Keratinocyte (primary cell): Measurements from ENCODE around the gene DBF4B. TPM values are rescaled to one million over a fixed set of nuclear protein-coding genes. Genes with fewer than 3 reads are reported as not detected.

ENCODE experiments used
- DNase-seq: peaks from one replicate; pipeline ENCODE4 v3.0.0-alpha.2; 2011; ENCODE audit warnings: low read depth, missing footprints, low spot score
- FAIRE-seq: peaks from 2 replicates; lab custom pipeline; 2011; peaks lifted over from hg19 to GRCh38; lab: Jason Lieb, UNC
- H2AFZ ChIP-seq: 2 replicates; pipeline ENCODE4 v1.6.0; 2012; ENCODE audit warnings: low read length, control low read depth, inconsistent platforms; ENCODE audit not compliant: control insufficient read depth
- H3K27ac ChIP-seq: 2 replicates; pipeline ENCODE4 v1.5.1; 2011; ENCODE audit warnings: low read length; ENCODE audit not compliant: control insufficient read depth, insufficient read depth
- H3K27me3 ChIP-seq: 3 replicates; pipeline ENCODE4 v1.6.0; 2011; ENCODE audit warnings: low read length; ENCODE audit not compliant: control insufficient read depth, insufficient read depth; ENCODE audit errors: extremely low read depth
- H3K36me3 ChIP-seq, 2 experiments: 2 replicates in 1 of 2; 3 replicates in 1 of 2; pipeline ENCODE4 v1.5.1; 2011; ENCODE audit warnings: low read length in 2 of 2, mild to moderate bottlenecking in 1 of 2; ENCODE audit not compliant: control insufficient read depth in 2 of 2, insufficient read depth in 2 of 2; ENCODE audit errors: extremely low read depth in 1 of 2
- H3K4me1 ChIP-seq: 3 replicates; pipeline ENCODE4 v1.5.1; 2011; ENCODE audit warnings: low read length; ENCODE audit not compliant: control insufficient read depth, insufficient read depth; ENCODE audit errors: extremely low read depth
- H3K4me2 ChIP-seq: 3 replicates; pipeline ENCODE4 v1.6.0; 2011; ENCODE audit warnings: low read depth, low read length; ENCODE audit not compliant: control insufficient read depth, insufficient read depth; ENCODE audit errors: extremely low read depth
- H3K4me3 ChIP-seq, 3 experiments: fragments of 200-600 bp in 1 of 3; sonication (generic) in 1 of 3; 2 replicates in 2 of 3; 3 replicates in 1 of 3; pipeline ENCODE4 v1.5.1; 2011 to 2016; ENCODE audit warnings: low read length in 3 of 3, mild to moderate bottlenecking in 3 of 3, control low read depth in 2 of 3, inconsistent platforms in 1 of 3, low read depth in 1 of 3, mixed read lengths in 1 of 3, mixed run types in 1 of 3, moderate library complexity in 1 of 3; ENCODE audit not compliant: control insufficient read depth in 2 of 3, insufficient read depth in 2 of 3; ENCODE audit errors: extremely low read depth in 1 of 3
- H3K79me2 ChIP-seq: 2 replicates; pipeline ENCODE4 v1.6.0; 2012; ENCODE audit warnings: low read length; ENCODE audit not compliant: control insufficient read depth, insufficient read depth
- H3K9ac ChIP-seq: 3 replicates; pipeline ENCODE4 v1.6.0; 2011; ENCODE audit warnings: low read length; ENCODE audit not compliant: control insufficient read depth, insufficient read depth; ENCODE audit errors: extremely low read depth
- H3K9me1 ChIP-seq: 3 replicates; pipeline ENCODE4 v1.6.0; 2011; ENCODE audit warnings: low read length; ENCODE audit not compliant: control insufficient read depth, insufficient read depth; ENCODE audit errors: extremely low read depth
- H3K9me3 ChIP-seq: 2 replicates; pipeline ENCODE4 v1.5.1; 2012; ENCODE audit warnings: low read depth, low read length; ENCODE audit not compliant: control insufficient read depth
- H4K20me1 ChIP-seq: 3 replicates; pipeline ENCODE4 v1.6.0; 2011; ENCODE audit warnings: low read length; ENCODE audit not compliant: control insufficient read depth, insufficient read depth; ENCODE audit errors: extremely low read depth
- EZH2 ChIP-seq: IDR thresholded peaks from one replicate; pipeline ENCODE4 v1.6.1; 2012; ENCODE audit warnings: inconsistent platforms, mild to moderate bottlenecking, low read length, moderate library complexity
- dilution Hi-C: fragments of 300-500 bp; cut with MboI; formaldehyde crosslinking; loops from one replicate; pipeline ENCODE4 v1.7.0; 2020; ENCODE audit warnings: low sequenced_read_pairs; ENCODE audit not compliant: extremely low pct_ligation_motif_present
- polyA plus RNA-seq, 5 experiments: library from polyadenylated mRNA; depleted of rRNA in 3 of 5; stranded (reverse) in 3 of 5; stranded (forward) in 1 of 5; unstranded in 1 of 5; fragments of >200 nt; gene quantifications; 1 replicate in 1 of 5; 2 replicates in 3 of 5; 3 replicates in 1 of 5; pipeline versions ENCODE4 v1.2.1 to v1.2.3, GENCODE V29; 2011 to 2012; ENCODE audit warnings: missing spikeins in 2 of 5, low read depth in 1 of 5, low replicate concordance in 1 of 5
- TF ChIP-seq, protein P1 (sequence below), 3 experiments: IDR thresholded peaks in 1 of 3; conservative IDR thresholded peaks in 1 of 3; optimal IDR thresholded peaks in 1 of 3; 2 replicates in 2 of 3; 3 replicates in 1 of 3; pipeline versions ENCODE3 to v1.5.1; 2011; ENCODE audit warnings: low read length in 3 of 3, mild to moderate bottlenecking in 3 of 3, moderate library complexity in 2 of 3, control low read depth in 1 of 3, inconsistent platforms in 1 of 3; ENCODE audit not compliant: insufficient read depth in 2 of 3; ENCODE audit errors: extremely low read depth in 1 of 3

DBF4B gene
- polyA plus RNA-seq, 1 donor (not counting 4 experiments of a cell fraction or from before 2014, with no cell fraction given) = 4.0 TPM

- H3K4me3 ChIP-seq = peak overlapping the region in 2 of 3 experiments; percentile 74 to 83
- dilution Hi-C loops = no loop called here
- no peak overlapping the region for H3K9ac ChIP-seq
- H3K4me1 ChIP-seq = peaks cover 19% of the 10 kb centered on the region
- no peaks in the 10 kb centered on the region for H3K9me3 ChIP-seq
- DNase-seq (no peak), FAIRE-seq (no peak)
- no peak overlapping the region for H3K27ac ChIP-seq
- peaks cover 7% of the 10 kb centered on the region for H3K9me1 ChIP-seq
- H3K36me3 ChIP-seq = peaks cover 9 to 12% of the 10 kb centered on the region in 2 experiments
- peaks cover 36% of the 10 kb centered on the region for H3K79me2 ChIP-seq
- no peaks in the 10 kb centered on the region for H4K20me1 ChIP-seq
- H3K4me2 ChIP-seq = peak overlapping the region; percentile 86
- TF ChIP-seq, protein P1, sequence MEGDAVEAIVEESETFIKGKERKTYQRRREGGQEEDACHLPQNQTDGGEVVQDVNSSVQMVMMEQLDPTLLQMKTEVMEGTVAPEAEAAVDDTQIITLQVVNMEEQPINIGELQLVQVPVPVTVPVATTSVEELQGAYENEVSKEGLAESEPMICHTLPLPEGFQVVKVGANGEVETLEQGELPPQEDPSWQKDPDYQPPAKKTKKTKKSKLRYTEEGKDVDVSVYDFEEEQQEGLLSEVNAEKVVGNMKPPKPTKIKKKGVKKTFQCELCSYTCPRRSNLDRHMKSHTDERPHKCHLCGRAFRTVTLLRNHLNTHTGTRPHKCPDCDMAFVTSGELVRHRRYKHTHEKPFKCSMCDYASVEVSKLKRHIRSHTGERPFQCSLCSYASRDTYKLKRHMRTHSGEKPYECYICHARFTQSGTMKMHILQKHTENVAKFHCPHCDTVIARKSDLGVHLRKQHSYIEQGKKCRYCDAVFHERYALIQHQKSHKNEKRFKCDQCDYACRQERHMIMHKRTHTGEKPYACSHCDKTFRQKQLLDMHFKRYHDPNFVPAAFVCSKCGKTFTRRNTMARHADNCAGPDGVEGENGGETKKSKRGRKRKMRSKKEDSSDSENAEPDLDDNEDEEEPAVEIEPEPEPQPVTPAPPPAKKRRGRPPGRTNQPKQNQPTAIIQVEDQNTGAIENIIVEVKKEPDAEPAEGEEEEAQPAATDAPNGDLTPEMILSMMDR (optimal IDR thresholded peaks at IDR 0.05 in 1 of 3, IDR thresholded peaks at IDR 0.05 in 1 of 3, conservative IDR thresholded peaks at IDR 0.05 in 1 of 3; ENCODE audit: extremely low read depth in 1 of 3, insufficient read depth in 2 of 3, low read length in 3 of 3) = no peak
- no peak for TF ChIP-seq EZH2
- H2AFZ ChIP-seq = no peak overlapping the region
- no peaks in the 10 kb centered on the region for H3K27me3 ChIP-seq
Measured at GRCh38 chr17:44688200-44688599, 20.3 kb upstream of the DBF4B start.

DNA sequence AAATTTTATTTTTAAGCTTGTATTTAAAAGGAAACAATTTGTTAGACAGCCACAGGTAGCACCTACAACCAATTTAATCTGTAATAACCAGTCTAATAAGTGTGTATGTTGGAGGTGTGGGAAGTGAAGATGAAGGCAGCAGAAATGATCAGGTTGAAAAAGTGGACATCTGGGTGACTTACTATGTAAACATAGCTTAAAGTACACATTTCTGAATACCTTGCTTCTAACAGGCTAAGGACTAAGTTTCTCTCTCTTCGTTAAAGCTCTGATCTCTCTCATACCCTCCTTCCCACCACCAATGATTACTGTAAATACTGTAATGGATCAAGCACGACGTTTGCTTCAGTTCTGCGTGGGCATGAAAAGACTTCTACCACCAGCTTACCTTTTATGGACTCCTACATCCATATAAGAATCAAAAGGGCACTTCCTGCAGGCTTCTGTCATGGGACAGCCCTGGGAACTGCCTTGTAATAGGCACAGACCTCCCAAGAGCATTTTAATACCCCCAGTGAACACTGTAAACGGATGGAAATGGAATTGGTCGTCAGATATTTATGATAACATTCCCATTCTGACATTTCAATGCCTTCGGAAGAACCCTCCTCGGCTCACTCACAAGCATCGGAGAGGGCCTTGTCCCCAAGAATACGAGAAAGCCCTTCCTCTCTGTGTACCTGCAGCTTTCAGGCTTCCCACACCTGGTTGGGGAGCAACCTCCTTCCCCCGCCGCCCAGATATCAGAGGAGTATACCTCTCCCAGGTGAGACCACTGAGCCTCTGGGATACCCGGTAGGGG is 19.6 kb upstream of the DBF4B start:
- peak overlapping the region; percentile 97 for H2AFZ ChIP-seq

More for the DNA sequence above, 19.6 kb upstream of the DBF4B start:
- Histone ChIP-seq H3K79me2 (peaks cover 36% of the 10 kb centered on the region), H3K4me1 (peaks cover 19% of the 10 kb centered on the region), H3K27me3 (no peaks in the 10 kb centered on the region), H3K9me3 (no peaks in the 10 kb centered on the region), H3K4me3 (peak overlapping the region; percentile 74 to 87 (median 83)), H4K20me1 (no peaks in the 10 kb centered on the region), H3K9ac (peak overlapping the region; percentile 85), H3K27ac (peak overlapping the region; percentile 89), H3K36me3 (peaks cover 5 to 7% of the 10 kb centered on the region in 2 experiments), H3K4me2 (peak overlapping the region; percentile 86), H3K9me1 (peaks cover 7% of the 10 kb centered on the region)
- FAIRE-seq = no peak
- no peak for TF ChIP-seq EZH2
- TF ChIP-seq, protein P1 (optimal IDR thresholded peaks at IDR 0.05 in 1 of 3, IDR thresholded peaks at IDR 0.05 in 1 of 3, conservative IDR thresholded peaks at IDR 0.05 in 1 of 3; ENCODE audit: extremely low read depth in 1 of 3, insufficient read depth in 2 of 3, low read length in 3 of 3) = no peak
- DNase-seq = no peak
- dilution Hi-C loops = no loop called here
